ENCODE data around the gene TRAPPC8.
"Not testable (repeated sequence)": the region's sequence is repeated elsewhere in the genome, so short reads cannot be mapped to it uniquely, and the experiment has no call there.

Gene TRAPPC8

DNA sequence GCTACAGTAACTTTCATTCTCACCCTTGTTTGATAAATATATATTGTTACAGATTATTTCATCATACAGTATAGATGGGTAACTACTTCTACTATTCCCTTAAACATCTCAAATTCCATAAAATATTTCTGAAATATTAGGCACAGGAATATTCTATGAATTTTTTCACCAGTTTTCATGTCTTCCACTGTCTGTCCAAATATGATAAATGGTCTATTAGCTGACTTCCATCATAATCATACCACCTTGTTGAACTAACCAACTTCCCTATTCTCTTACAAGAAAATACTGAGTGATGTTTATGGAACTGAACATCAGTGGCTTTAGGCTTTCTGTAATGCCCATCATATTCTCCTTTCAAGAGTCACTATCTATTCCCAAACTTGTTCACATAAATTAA is 82.4 kb downstream of the TRAPPC8 start:
- no peak for DNase-seq (ENCODE audit: low read depth in 4 of 4, low spot score in 1 of 4)

DNA sequence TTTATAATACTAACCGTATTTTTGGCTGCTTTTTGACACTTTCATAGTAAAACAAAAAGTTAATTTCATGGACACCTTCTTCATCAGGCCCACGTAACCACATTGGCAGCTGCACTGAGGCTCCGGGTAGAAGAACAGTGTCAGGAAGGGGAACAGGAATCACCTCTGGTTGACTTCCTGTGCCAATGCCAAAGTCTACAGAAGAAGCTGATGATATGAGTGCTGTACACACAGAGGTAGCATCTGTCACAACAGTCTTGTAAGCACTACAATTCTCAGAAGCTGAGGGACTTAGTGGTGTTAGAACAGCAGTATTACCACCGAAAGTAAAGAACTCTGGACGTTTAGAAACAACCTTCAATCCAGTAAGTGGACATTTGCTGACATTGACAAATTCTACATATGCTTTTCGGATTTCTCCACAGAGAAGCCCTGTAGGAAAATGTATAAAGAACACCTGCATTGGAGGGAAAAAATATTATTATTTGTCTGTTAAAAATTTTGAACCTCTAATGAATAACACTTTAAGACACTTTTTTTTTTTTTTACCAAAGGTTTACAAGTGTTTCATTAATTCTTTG is 85.3 kb downstream of the TRAPPC8 start:
- DNase-seq (ENCODE audit: low read depth in 4 of 4, low spot score in 1 of 4) = no peak

DNA sequence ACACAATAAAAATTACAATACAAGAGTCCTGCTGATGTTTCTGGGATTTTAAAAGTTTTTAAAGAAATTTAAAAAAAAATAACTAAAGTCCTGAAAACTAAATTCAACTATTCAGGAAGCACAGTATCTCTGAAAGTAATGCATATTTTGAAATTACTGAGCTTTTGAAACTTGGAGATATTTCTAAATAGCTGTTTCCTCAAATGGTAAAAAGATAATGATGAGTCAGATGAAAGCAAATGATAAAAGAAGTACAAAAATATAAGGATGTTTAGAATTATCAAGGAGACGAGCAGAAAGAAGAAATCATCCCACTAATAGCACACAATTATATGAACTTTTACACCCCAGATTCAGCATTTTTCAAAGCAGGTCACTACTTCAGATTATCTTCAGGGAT is 92.1 kb downstream of the TRAPPC8 start:
- DNase-seq (ENCODE audit: low read depth in 4 of 4, low spot score in 1 of 4) = no peak

DNA sequence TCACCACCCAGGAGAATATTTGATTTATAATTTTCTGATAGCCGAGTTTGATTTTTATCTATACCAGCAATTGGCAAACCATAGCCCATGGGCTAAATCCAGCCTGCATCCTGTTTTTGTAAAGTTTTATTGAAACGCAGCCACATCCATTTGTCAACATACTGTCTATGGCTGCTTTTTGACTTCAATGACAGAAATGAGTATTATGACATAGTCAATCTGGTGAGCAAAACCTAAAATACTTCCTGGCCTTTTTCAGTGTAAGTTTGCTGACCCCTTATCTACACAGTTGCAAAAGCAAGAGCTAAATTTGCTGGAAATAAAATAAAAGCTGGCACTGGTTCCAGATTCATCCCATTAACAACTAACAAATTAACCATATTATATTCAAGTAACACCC is 102.4 kb downstream of the TRAPPC8 start:
- no peak for DNase-seq (ENCODE audit: low read depth in 4 of 4, low spot score in 1 of 4)

DNA sequence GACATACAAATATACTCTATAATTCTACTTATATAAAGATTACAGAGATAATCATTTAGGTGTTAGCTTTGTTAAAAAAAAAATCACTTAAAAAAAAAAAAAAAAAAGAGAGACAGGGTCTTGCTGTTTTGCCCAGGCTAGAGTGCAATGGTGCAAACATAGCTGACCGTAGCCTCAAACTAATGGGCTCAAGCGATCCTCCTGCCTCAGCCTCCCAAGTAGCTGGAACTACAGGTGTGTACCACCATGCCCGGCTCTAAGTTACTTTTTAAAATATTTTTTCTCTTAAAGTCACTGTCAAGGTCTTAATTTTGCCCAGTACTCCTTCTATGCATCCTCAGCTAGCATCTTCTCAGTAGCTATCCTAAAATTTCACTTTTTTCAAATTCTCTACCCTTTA is 105.0 kb downstream of the TRAPPC8 start:
- DNase-seq (ENCODE audit: low read depth in 4 of 4, low spot score in 1 of 4) = no peak

DNA sequence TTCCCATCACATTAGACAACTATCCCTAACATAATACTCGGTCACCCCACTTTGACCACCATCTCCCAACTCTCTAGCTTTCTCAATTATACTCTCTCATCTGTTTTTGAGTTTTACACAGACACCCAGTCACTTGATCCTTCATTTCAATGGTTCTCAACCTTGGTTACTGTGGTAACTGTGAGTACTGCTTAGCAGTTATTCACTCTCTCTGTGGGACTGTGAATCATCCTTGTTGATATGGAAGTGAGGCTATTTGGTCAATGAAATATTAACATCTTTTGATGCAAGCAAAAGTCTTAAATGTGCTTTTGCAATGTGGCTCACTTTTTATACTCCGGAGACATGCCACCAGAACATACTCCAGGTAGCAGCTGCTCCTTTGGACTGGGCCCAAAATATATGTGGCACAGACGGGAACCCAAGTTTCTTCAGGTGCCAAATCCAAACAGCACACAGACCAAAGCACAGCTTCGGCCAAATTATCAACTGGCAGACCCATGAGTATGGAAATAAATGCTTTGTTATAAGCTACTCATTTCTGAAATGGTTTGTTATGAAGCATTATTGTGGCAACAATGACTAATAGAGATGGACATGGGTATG is 107.3 kb downstream of the TRAPPC8 start:
- no peak for DNase-seq (ENCODE audit: low read depth in 4 of 4, low spot score in 1 of 4)

DNA sequence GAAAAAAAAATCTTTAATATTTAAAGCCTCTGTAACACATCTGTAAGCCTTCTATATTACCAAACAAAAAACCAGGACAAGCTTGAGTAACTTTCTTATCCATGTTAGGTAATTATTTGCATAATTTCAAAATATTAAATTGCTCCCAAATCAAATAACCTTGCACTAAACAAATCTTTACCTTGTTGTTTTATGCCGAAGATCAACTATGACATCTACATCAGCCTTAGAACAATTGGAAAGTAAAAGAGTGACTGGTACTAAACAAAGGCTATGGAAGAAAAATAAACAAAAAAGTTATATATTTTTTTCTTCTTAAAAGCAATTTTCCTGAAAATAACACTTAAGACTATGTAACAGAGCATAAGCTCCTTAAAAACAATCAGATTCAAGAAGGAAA is 111.0 kb downstream of the TRAPPC8 start:
- DNase-seq (ENCODE audit: low read depth in 4 of 4, low spot score in 1 of 4) = no peak

DNA sequence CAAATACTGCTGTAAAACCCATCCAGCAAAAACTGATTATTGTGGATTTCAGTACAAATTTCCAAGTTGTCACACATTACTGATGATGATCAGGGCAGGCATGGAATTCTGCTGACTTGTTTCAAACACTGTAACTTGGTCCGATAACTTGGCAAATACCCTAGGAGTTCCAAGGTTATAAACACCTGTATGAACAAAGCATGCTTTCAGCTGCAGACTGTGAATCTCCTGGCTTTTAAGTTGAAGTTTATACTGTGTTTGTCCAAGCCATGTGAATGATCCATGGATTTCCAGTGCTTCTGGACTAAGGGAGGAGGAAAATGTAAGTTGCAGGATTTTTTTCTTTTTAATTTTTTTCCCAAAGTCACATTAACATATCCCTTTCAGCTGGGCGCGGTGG is 112.2 kb downstream of the TRAPPC8 start:
- no peak for DNase-seq (ENCODE audit: low read depth in 4 of 4, low spot score in 1 of 4)

DNA sequence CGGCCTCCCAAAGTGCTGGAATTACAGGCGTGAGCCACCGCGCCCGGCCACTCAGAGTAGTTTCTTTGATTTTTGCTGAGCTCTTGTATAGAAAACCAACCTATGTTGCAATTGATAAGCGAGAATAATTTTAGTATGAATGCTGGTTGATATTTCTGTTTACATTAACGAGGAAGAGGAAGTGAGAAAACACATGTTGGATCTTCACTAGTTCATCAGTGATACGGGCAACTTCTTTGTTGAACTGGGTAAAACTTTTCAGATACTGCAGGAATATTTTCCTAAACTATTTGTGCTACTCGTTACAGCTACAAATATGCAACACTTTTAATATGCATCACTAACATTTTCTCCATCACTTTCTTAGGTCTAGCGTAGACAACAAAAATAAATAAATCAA is 114.3 kb downstream of the TRAPPC8 start:
- no peak for DNase-seq (ENCODE audit: low read depth in 4 of 4, low spot score in 1 of 4)

DNA sequence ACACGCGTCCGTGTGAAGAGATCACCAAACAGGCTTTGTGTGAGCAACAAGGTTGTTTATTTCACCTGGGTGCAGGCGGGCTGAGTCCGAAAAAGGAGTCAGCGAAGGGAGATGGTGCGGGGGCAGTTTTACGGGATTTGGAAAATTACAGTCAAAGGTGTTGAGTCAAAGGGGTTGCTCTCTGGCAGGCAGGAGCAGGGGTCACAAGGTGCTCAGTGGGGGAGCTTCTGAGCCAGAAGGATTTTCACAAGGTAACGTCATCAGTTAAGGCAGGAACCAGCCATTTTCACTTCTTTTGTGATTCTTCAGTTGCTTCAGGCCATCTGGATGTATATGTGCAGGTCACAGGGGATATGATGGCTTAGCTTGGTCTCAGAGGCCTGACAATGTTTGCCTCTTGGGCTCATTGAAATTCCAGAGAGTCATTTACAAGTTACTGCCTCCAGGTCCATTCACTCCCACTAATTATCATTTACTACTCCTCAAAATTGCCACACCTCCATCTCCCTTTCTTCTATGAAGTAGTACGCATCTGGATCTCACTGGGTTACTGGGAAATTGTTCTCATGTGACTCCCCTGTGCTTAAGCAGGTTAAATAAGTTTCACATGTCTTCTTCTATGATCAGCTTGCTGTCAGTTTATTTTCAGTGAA is 116.1 kb downstream of the TRAPPC8 start:
- not testable (repeated sequence) for DNase-seq (ENCODE audit: low read depth in 4 of 4, low spot score in 1 of 4)

DNA sequence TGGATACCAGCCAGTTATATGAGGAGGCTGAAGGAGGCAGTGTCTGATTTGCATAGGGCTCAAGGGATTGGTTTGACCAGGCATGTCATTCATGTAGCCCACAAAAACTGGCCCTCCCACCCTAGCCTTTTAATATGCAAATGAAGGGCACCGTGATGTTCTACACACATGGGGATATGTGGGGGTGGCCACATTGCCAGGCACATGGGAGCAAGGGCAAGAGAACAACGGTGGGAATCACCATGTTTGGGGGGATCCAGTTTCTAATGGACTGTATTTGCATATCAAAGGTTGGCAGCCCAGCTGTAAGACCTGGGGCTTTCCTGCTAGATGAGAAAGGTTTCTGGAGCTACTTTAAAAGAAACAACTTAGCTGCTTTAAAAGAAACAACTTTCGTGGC is 117.2 kb downstream of the TRAPPC8 start:
- DNase-seq (ENCODE audit: low read depth in 4 of 4, low spot score in 1 of 4) = no peak

DNA sequence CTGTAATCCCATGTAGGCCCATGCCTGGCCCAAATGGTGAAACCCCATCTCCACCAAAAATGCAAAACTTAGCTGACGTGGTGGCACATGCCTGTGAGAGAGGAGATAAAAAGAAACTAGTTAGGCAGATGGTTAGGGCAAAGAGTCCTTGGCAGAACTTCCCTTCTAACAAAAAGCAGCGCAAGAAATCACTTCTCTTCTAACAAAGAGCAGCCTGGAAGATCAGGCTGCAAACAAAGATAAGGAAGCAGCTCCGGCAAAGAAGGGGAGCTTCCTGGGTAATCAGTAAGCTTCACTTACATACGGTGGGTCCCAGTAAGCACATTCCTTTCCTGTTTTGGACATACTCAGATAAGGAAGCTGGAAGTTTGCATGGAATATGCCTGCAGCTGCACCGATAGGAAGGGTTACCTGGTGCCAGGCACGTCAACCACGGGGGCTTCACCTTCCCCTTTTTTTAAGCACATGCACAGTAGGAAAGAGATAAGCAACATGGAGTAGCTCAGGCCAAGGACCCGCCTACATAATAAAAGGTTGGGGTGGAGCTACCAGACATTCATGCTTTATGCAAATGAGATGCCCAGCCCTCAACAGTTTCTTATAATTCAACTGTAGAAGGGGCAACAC is 121.3 kb downstream of the TRAPPC8 start:
- DNase-seq (ENCODE audit: low read depth in 4 of 4, low spot score in 1 of 4) = no peak

DNA sequence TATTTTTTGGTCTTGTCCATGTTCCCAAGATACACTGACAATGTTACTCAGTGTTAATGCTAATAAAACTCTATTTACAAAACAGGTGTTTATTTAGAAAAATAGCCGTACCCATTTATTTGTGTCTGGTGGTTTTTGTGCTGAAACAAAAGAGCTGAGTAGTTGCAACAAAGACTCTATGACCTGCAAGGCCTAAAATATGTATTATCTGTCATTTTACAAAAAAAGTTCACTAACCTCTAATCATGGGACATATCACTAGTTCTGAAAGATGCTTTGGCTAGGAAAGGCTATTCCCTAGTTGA is 123.1 kb downstream of the TRAPPC8 start:
- no peak for DNase-seq (ENCODE audit: low read depth in 4 of 4, low spot score in 1 of 4)

DNA sequence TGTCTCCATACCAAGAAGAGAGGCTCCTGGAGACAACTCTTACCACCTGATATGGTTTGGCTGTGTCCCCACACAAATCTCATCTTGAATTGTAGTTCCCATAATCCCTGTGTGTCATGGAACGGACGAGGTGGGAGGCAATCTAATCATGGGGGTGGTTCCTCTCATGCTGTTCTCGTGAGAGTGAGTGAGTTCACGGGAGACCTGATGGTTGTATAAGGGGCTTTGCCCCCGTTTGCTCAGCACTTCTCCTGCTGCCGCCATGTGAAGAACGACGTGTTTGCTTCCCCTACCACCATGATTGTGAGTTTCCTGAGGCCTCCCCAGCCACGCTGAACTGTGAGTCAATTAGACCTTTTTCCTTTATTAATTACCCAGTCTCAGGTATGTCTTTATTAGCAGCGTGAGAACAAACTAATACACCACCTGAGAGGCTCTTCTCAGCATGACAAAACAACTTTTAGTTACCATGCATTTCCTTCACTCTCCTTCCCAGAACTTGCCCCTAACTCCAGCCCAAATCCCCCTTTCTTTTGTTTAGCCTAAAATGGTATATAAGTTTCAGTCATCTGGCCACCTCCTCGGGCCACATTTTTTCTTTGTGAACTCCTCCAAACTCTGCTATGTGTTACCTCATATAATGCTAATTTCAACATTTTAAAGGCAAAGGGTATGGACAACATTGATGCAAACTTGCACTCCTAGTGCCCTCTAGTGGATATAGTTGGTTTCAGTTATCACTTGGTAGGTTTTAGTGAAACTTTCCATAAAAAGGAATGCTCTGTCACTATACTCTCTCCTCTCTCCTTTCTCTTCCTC is 123.6 kb downstream of the TRAPPC8 start:
- DNase-seq (ENCODE audit: low read depth in 4 of 4, low spot score in 1 of 4) = no peak

DNA sequence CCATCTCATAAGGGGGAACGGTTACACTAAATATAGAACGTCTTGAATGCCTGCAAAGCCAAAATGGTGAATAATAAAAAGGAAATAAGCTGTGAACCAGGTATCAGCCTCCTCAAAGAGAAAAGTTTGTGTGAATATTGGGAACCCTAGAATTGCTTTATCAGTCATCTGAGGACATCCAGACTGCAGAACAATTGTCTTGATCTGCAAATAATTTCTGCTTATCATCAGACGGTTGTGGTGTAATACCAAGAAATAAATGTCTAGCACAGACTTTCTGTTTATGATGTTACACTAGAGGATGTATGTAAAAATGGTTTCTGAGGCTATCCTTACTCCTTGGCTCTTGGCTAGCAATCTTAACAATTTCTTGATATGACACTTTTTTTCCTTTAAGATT is 128.8 kb downstream of the TRAPPC8 start:
- DNase-seq (ENCODE audit: low read depth in 4 of 4, low spot score in 1 of 4) = no peak

DNA sequence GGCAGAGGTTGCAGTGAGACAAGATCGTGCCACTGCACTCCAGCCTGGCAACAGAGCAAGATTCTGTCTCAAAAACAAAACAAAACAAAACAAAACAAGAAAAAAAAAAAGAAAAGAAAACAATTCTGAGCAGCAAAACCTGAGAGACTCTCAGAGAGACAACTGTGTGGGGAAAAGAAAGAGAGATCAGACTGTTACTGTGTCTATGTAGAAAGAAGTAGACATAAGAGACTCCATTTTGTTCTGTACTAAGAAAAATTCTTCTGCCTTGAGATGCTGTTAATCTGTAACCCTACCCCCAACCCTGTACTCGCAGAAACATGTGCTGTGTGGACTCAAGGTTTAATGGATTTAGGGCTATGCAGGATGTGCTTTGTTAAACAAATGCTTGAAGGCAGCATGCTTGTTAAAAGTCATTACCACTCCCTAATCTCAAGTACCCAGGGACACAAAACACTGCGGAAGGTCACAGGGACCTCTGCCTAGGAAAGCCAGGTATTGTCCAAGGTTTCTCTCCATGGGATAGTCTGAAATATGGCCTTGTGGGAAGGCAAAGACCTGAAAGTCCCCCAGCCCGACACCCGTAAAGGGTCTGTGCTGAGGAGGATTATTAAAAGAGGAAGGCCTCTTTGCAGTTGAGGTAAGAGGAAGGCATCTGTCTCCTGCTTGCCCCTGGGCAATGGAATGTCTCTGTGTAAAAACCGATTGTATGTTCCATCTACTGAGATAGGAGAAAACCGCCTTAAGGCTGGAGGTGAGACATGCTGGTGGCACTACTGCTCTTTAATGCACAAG is 132.4 kb downstream of the TRAPPC8 start:
- not testable (repeated sequence) for DNase-seq (ENCODE audit: low read depth in 4 of 4, low spot score in 1 of 4)

DNA sequence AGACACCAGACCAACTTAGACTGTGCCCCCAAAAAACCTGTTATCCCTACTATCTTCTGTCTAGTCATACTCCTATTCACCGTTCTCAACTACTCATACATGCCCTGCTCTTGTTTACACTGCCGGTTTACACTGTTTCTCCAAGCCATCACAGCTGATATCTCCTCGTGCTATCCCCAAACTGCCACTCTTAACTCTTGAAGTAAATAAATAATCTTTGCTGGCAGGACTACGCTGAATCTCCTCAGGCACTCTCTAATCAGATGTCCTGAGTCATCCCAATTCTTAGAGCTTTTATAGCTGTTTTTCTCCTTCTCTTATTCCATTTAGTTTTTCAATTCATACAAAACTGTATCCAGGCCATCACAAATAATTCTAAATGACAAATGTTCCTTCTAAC is 133.9 kb downstream of the TRAPPC8 start:
- DNase-seq (ENCODE audit: low read depth in 4 of 4, low spot score in 1 of 4) = not testable (repeated sequence)

DNA sequence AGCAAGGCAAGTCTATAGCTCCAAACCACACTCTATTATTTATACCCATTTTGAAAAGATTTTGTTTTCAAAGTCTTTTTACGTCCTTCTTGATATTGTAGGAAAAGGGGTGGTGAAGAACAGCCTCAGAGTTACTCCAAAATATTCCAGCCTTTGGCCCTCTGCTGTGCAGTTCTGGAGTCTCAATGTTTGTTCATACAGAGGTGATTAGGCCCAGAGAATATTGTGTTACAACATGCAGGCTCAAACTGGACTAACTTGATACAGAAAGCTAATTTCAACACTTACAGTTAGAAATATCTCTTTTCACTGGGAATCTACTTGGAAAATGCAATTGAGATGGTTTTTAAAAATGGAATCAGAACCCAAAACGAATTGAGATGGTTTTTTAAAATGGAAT is 141.8 kb downstream of the TRAPPC8 start:
- no peak for DNase-seq (ENCODE audit: low read depth in 4 of 4, low spot score in 1 of 4)

DNA sequence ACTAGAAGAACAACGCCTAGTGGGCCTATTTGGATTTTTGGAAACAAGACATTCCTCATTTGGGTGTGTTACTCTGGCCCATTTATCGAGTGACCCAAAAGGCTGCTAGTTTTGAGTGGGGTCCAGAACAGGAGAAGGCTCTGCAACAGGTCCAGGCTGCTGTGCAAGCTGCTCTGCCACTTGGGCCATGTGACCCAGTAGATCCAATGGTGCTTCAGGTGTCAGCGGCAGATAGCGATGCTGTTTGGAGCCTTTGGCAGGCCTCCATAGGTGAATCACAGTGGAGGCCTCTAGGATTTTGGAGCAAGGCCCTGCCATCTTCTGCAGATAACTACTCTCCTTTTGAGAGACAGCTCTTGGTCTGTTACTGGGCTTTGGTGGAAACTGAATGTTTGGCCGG is 143.7 kb downstream of the TRAPPC8 start:
- not testable (repeated sequence) for DNase-seq (ENCODE audit: low read depth in 4 of 4, low spot score in 1 of 4)

DNA sequence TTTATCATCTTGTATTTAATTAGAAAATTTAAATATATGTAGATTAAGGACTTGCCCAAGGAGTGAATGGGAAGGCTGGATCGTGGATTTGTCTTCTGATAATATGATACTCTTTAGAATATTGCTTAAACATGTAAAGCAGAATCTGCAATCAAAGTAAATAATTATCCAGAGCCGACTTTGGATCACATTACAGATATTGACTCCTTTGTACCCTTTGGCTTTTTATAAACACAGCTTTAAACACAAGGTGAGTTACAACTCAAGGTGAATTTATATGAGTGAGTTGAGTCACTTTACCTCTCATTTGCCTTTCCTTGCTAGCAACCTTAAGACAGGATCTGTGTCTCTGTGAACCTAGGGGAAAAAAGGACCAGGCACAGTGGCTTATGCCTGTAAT is 144.5 kb downstream of the TRAPPC8 start:
- no peak for DNase-seq (ENCODE audit: low read depth in 4 of 4, low spot score in 1 of 4)

DNA sequence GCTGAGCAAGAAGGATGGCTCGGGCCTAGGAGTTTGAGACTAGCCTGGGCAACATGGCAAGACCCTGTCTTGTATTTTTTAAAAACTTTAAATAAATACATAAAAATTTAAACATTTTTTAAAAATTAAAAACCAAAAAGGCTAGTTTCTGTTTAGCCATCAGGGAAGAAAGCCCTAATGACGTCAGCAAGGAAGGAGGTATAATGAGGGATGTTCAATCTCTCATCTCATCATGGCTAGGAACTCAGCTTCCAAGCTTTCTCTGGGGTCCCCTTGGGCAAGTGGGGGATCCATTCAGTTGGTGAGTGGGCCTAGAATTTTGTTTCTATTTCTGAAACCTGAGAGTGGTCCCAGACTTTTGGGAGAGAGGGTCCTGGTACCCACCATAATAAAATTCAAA is 147.2 kb downstream of the TRAPPC8 start:
- DNase-seq (ENCODE audit: low read depth in 4 of 4, low spot score in 1 of 4) = no peak
